ENCODE results near the gene VIM.

VIM gene

GRCh38 chr10:17203416-17203815 is 24.6 kb upstream of the VIM start:
- H3K36me3 ChIP-seq: no peaks in the 10 kb centered on the region
- no peak for DNase-seq
- H3K9me3 ChIP-seq: no peaks in the 10 kb centered on the region
- H3K4me1 ChIP-seq: peaks cover 4% of the 10 kb centered on the region; the same call in 1 of the 2 replicates
- TF ChIP-seq CTCF (IDR thresholded peaks at IDR 0.05; ENCODE audit: low read depth, low read length): no peak
- no peak overlapping the region for H3K4me3 ChIP-seq (ENCODE audit: low read depth, low read length)
- H3K27me3 ChIP-seq: no peaks in the 10 kb centered on the region

- TF ChIP-seq CTCF (IDR thresholded peaks at IDR 0.05; ENCODE audit: low read depth, low read length): no peak
- Histone ChIP-seq H3K36me3 (no peaks in the 10 kb centered on the region), H3K4me1 (peaks cover 4% of the 10 kb centered on the region; the same call in 1 of the 2 replicates), H3K9me3 (no peaks in the 10 kb centered on the region), H3K27me3 (no peaks in the 10 kb centered on the region), H3K4me3 (ENCODE audit: low read depth, low read length) (no peak overlapping the region)
- DNase-seq: no peak
Observed at GRCh38 chr10:17206210-17206709, 21.8 kb upstream of the VIM start.

GRCh38 chr10:17208476-17208875 is 19.6 kb upstream of the VIM start:
- TF ChIP-seq CTCF (IDR thresholded peaks at IDR 0.05; ENCODE audit: low read depth, low read length): no peak
- Histone ChIP-seq H3K4me1 (peaks cover under 1% of the 10 kb centered on the region; the same call in 1 of the 2 replicates), H3K4me3 (ENCODE audit: low read depth, low read length) (no peak overlapping the region), H3K9me3 (no peaks in the 10 kb centered on the region), H3K36me3 (no peaks in the 10 kb centered on the region), H3K27me3 (no peaks in the 10 kb centered on the region)
- no peak for DNase-seq

GRCh38 chr10:17209302-17209701 is 18.7 kb upstream of the VIM start:
- DNase-seq: no peak
- TF ChIP-seq CTCF (IDR thresholded peaks at IDR 0.05; ENCODE audit: low read depth, low read length): no peak
- no peaks in the 10 kb centered on the region for H3K27me3 ChIP-seq
- H3K9me3 ChIP-seq: no peaks in the 10 kb centered on the region
- no peaks in the 10 kb centered on the region for H3K36me3 ChIP-seq
- no peak overlapping the region for H3K4me3 ChIP-seq (ENCODE audit: low read depth, low read length)
- H3K4me1 ChIP-seq: no peaks in the 10 kb centered on the region

- no peak for DNase-seq
- Histone ChIP-seq H3K9me3 (no peaks in the 10 kb centered on the region), H3K4me1 (no peaks in the 10 kb centered on the region), H3K27me3 (no peaks in the 10 kb centered on the region), H3K36me3 (no peaks in the 10 kb centered on the region), H3K4me3 (ENCODE audit: low read depth, low read length) (no peak overlapping the region)
- no peak for TF ChIP-seq CTCF (IDR thresholded peaks at IDR 0.05; ENCODE audit: low read depth, low read length)
Observed at GRCh38 chr10:17209881-17210280, 18.2 kb upstream of the VIM start.

GRCh38 chr10:17210361-17210760 is 17.7 kb upstream of the VIM start:
- no peaks in the 10 kb centered on the region for H3K36me3 ChIP-seq
- no peak for TF ChIP-seq CTCF (IDR thresholded peaks at IDR 0.05; ENCODE audit: low read depth, low read length)
- no peaks in the 10 kb centered on the region for H3K9me3 ChIP-seq
- no peak for DNase-seq
- H3K27me3 ChIP-seq: no peaks in the 10 kb centered on the region
- no peaks in the 10 kb centered on the region for H3K4me1 ChIP-seq
- H3K4me3 ChIP-seq (ENCODE audit: low read depth, low read length): no peak overlapping the region
